SKM-1 treated with dmso at 0.1 percent for 144 hours (cell line): ENCODE measurements around the gene SRGAP2B.
"Not testable (repeated sequence)": the region's sequence is repeated elsewhere in the genome, so short reads cannot be mapped to it uniquely, and the experiment has no call there.

Source experiments
- DNase-seq: peaks from one replicate; lab custom pipeline; 2025; ENCODE audit not compliant: unreplicated experiment; lab: John Stamatoyannopoulos, UW

The SRGAP2B gene

GRCh38 chr1:145093517-145094149 lies 1.5 kb downstream of the SRGAP2B start:
- DNase-seq = not testable (repeated sequence)

- DNase-seq = not testable (repeated sequence)
These were observed 12.5 kb downstream of the SRGAP2B start for GRCh38 chr1:145082483-145083255.

DNA sequence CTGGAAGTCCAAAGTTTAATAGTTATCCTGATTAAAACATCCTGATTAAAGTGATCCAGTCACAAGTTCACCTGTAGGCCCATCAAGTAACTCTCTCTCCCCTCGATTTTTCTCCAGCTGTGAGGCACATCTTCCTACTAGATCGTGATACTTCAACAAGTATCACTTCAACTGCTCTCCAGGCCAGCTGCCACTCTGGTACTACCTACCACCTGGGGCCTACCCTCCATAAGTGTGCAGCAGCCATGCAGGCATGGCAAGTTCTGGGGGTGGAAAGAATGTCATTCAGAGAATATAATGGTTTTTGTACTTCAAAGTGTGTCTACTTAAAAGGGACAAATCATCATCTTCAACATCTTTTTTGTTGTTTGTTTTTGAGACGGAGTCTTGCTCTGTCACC lies 14.9 kb downstream of the SRGAP2B start:
- DNase-seq = not testable (repeated sequence)

DNA sequence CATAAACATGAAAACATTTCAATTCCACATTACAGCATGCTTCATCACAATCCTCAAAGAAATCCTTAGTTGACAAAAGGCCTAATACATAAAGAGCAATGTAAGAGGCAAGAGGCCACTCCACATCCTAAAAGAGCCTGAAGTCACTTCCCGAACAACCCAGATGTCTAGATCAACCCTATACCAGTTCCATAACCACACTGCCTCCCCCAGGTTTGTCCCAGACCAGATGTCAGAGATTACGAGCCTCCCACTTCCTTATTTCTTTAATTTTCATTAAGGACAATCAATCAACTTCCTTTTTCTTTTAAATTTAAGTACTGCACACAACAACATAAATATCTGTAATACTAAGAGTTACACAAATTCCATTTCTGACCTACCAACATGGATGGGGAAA lies 15.4 kb downstream of the SRGAP2B start:
- not testable (repeated sequence) for DNase-seq

GRCh38 chr1:145078787-145079370 lies 16.2 kb downstream of the SRGAP2B start:
- not testable (repeated sequence) for DNase-seq

- DNase-seq = not testable (repeated sequence)
These were observed 17.0 kb downstream of the SRGAP2B start for GRCh38 chr1:145077872-145078786.

DNA sequence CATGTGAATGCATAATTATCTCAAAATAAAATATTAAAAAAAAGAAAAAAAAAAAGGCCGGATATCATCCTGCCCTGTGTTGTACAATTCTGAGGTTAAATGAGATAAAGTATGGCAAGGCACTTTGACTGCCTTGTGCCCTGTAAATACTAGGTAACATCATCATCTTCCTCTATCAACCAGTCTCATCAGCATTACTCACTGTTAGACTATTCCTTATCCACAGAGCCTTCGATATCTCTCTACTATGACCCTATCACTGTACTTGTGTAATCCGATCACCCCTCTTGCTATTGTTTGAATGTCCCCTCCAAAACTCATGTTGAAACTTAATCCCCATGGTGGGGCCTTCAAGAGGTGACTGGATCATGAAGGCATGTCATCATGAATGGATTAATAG lies 18.3 kb downstream of the SRGAP2B start:
- not testable (repeated sequence) for DNase-seq

DNA sequence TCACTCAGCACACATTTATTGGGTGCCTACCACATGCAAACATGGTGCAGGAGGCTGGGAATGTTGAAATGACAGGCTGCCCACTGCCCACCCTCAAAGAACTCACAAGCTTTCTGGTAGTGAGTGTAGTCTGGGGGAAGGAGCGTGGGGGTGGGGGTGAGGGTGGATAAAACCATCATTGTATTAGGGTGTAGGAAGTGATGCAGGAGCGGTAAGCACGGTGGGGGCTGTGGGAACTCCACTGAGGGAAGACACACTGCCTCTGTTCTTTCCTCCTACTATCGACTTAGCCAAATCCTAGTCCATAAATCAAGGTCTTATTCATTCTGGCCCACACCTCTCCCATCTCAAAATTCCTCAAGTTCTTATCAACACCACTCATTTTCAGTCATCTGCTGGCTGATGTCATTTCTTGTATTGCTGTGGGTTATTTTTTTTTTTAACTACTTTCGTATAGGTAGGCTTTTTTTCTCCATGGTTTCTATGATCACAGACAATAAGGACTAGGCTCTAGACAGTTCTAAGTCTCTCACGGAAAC lies 21.0 kb downstream of the SRGAP2B start:
- DNase-seq = not testable (repeated sequence)

GRCh38 chr1:145071569-145071968 lies 23.6 kb downstream of the SRGAP2B start:
- not testable (repeated sequence) for DNase-seq

DNA sequence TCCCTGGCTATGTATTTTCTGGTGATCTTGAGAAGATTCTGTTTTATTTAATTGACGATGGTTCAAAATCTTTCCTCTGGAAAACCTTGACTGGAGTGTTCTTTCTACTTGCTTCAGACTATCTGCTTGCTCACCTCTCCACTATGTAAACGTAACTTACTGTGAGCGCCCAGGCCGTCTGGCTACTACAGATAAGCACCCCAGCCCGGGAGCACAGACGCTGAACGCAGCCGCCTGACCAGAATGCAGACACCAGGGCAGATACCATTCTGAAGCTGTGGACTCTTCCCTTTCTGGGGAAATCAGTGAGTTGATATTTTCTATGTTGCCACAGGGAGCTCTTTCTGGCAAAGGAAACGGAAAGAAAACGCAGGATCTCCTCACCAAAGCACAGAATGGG lies 28.6 kb downstream of the SRGAP2B start:
- DNase-seq = not testable (repeated sequence)

DNA sequence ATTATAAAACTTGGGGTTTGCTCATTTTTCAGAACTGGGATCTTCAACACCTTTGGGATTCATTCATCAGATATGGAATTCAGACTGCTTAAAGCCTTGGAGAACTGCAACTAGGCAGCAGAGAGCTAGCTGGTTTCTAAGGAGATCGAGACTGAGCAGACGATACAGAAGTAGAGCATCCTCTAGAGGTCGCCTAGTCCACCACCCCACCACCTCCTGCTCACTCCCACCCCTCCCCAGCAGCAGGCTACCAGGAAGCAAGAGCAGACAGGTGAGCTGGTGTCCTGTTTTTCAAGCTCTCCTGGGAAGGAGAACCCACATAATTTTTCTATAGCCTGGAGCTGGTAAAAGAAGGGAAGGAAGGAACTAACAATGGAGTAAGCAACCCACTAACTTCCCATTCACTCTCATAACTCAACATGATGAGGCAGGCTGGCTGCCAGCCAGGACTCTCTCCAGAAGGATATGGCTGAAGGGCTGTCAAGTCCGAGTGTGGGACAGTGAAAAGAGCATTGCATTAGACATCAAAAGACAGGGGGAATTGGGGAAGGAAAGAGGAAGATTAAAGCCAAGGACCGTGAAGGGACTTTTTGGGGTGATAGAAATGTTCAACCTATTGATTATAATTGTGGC lies 29.8 kb downstream of the SRGAP2B start:
- DNase-seq = not testable (repeated sequence)

GRCh38 chr1:145063941-145064648 lies 31.0 kb downstream of the SRGAP2B start:
- DNase-seq = not testable (repeated sequence)

- not testable (repeated sequence) for DNase-seq
These were observed 31.8 kb downstream of the SRGAP2B start for GRCh38 chr1:145063285-145063684.

DNA sequence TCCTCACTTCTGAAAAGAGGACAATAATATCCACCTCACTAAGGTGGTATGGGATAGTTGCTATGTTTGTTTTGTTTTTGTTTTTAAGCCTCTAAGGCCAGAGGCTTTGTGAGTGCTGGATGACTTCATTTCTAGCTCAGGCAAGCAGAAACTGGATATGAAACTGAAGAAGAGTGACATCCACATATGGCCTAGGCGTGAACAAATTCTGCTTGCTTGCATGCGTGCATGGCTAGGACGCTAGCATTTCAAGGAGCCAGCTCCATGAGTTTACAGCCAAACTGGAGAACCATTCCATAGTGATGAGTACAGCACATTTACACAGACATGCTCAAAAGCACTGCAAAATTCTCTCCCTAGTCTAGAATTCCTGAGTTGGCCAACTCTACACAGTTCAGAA lies 36.9 kb downstream of the SRGAP2B start:
- DNase-seq = not testable (repeated sequence)

DNA sequence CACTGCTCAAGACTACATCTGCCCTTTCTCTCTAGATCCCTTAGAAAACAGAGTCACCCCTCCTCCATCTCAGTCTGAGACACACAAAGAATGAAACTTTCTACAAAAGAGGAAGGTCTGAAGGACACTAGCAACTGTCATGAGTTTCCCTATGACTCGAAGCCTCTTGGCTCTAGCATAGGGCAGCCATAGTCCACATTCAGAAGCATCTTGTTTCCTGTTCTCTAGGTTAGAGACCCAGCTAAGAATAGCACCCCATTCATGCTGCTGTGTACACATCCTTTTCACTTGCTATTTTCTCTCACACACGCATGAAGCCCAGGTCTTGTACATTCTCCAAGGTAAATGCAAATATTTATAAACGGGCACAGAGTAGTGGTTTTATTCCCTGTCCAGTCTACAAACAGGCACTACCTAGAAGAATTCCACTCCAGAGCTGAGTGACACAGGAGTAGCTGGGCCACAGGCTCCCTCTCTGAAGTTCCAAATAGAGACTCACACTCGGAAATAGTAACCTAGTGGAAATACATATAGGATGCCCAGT lies 39.8 kb downstream of the SRGAP2B start:
- DNase-seq = not testable (repeated sequence)

GRCh38 chr1:145053428-145053827 lies 41.7 kb downstream of the SRGAP2B start:
- not testable (repeated sequence) for DNase-seq

DNA sequence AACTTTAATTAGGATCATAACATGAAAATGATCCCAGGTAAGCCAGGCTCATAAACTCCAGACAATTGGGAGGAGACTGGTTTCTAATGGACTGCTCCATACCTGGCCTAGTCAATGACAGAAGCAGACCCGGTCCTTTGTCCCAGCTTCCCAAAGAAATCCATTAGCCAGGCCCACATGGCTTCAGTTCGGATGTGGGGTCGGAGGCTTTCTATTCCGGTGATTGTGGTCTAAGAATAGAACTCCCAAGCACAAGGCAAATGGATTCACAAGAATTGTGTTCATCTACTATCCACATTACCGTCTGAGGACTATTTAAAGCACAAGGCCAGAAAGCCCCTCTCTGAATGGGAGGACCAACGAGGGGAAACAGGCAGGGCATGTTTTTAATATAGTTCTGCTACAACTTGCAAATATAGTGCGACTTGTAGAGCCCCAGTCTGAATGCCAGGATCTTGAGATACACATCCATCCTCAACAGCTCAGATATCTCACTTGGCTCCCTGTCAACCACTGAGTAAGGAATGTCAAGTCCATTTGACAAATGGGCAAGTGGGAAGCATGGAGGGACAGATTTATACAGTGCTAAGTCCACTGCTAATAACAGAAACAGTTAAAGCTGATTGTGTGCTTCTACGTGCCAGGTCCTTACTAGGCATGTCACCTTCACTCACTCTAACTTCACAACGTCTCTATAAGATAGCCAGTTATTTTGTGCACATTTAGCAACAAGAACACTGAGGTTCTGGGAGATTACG lies 42.9 kb downstream of the SRGAP2B start:
- DNase-seq = not testable (repeated sequence)

GRCh38 chr1:145048181-145048856 lies 46.8 kb downstream of the SRGAP2B start:
- not testable (repeated sequence) for DNase-seq
